ENCODE data around the gene KDM6B. TPM values are rescaled to one million over a fixed set of nuclear protein-coding genes. Genes with fewer than 3 reads are reported as not detected.

The KDM6B gene
- total RNA-seq, 4 donors from 2014 or later, result 4.8 to 52.8 (median 34.6) TPM

DNA sequence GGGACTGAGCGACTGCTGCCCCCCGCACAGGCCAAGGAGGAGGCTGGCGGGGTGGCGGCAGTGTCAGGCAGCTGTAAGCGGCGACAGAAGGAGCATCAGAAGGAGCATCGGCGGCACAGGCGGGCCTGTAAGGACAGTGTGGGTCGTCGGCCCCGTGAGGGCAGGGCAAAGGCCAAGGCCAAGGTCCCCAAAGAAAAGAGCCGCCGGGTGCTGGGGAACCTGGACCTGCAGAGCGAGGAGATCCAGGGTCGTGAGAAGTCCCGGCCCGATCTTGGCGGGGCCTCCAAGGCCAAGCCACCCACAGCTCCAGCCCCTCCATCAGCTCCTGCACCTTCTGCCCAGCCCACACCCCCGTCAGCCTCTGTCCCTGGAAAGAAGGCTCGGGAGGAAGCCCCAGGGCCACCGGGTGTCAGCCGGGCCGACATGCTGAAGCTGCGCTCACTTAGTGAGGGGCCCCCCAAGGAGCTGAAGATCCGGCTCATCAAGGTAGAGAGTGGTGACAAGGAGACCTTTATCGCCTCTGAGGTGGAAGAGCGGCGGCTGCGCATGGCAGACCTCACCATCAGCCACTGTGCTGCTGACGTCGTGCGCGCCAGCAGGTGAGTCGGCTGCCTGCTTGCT, 15.2 kb downstream of the KDM6B start:
- no peak for DNase-seq (ENCODE audit: low spot score)

DNA sequence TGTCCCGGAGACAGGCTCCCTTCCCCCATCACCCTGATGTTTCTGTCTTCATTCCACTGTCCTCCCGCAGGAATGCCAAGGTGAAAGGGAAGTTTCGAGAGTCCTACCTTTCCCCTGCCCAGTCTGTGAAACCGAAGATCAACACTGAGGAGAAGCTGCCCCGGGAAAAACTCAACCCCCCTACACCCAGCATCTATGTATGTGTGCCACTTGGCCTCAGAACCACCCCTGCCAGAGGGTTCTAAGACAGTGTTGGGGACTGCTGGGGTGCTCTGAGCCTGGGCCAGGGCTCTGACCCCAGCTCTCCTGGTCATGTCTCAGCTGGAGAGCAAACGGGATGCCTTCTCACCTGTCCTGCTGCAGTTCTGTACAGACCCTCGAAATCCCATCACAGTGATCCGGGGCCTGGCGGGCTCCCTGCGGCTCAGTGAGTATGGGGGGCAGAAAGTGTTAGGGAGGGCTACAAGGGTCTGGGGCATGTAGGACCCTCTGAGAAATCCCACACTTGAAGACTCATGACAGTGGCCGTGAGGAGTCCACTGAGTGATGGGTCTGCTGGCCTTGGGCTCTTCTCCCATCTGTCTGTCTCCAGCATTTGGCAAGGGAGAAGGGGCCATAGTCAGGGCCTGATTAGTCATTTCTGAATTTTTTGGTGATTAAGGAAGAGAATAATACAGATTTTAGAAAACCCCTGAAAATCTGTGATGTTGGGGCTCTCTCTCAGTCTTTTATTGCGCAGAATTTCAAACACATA, 15.9 kb downstream of the KDM6B start:
- no peak for ATAC-seq (ENCODE audit: low FRiP score)
- TF ChIP-seq, protein P1, sequence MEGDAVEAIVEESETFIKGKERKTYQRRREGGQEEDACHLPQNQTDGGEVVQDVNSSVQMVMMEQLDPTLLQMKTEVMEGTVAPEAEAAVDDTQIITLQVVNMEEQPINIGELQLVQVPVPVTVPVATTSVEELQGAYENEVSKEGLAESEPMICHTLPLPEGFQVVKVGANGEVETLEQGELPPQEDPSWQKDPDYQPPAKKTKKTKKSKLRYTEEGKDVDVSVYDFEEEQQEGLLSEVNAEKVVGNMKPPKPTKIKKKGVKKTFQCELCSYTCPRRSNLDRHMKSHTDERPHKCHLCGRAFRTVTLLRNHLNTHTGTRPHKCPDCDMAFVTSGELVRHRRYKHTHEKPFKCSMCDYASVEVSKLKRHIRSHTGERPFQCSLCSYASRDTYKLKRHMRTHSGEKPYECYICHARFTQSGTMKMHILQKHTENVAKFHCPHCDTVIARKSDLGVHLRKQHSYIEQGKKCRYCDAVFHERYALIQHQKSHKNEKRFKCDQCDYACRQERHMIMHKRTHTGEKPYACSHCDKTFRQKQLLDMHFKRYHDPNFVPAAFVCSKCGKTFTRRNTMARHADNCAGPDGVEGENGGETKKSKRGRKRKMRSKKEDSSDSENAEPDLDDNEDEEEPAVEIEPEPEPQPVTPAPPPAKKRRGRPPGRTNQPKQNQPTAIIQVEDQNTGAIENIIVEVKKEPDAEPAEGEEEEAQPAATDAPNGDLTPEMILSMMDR (IDR thresholded peaks at IDR 0.05), result no peak
- DNase-seq (ENCODE audit: low spot score), result no peak

More for the DNA sequence above, 15.2 kb downstream of the KDM6B start:
- TF ChIP-seq, protein P1 (IDR thresholded peaks at IDR 0.05), result no peak
- no peak for ATAC-seq (ENCODE audit: low FRiP score)

DNA sequence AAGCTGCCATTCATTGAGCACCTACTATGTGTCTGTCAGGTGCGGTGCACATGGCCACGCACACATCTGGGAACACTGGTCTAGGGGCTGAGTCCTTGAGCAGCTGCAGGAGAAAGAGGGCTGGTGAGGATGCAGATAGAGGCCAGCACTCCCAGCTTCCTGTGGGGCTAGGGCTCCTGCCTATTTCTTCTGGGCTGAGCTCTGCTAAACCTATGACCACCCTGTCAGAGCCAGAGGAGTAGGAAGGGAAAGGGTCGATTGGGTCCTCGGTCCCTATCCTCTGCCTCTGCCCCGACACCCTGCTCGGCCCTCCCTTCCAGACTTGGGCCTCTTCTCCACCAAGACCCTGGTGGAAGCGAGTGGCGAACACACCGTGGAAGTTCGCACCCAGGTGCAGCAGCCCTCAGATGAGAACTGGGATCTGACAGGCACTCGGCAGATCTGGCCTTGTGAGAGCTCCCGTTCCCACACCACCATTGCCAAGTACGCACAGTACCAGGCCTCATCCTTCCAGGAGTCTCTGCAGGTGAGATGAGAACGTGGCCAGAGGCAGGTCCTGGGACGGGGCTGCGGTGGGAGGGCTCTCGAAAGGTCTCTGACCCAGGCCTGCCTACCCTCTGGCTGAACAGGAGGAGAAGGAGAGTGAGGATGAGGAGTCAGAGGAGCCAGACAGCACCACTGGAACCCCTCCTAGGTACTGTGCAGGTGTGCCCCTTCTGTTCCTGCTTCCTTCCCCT, 16.9 kb downstream of the KDM6B start:
- TF ChIP-seq, protein P1 (IDR thresholded peaks at IDR 0.05), result no peak
- DNase-seq (ENCODE audit: low spot score), result no peak
- no peak for ATAC-seq (ENCODE audit: low FRiP score)

DNA sequence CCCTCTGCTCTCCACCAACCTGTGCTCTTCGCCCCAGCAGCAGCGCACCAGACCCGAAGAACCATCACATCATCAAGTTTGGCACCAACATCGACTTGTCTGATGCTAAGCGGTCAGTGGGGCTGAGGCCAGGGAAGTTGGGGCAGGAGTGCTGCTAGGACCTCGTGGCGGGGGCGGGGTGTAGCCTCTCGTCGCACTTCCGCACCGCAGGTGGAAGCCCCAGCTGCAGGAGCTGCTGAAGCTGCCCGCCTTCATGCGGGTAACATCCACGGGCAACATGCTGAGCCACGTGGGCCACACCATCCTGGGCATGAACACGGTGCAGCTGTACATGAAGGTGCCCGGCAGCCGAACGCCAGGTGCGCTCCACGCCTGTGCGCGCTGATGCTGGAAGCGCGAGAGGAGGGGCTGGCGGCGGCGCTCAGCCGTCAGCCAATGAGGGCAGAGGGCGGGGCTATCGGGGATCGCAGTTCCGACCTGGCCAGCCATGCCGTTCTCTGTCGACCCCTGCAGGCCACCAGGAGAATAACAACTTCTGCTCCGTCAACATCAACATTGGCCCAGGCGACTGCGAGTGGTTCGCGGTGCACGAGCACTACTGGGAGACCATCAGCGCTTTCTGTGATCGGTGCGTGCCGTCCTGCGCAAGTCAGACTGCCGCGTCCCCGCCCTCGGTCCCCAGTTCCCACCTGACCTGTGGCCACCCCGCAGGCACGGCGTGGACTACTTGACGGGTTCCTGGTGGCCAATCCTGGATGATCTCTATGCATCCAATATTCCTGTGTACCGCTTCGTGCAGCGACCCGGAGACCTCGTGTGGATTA, 17.6 kb downstream of the KDM6B start:
- TF ChIP-seq, protein P1 (IDR thresholded peaks at IDR 0.05), result peak in 2 of 3 donors; percentile 95 to 96
- ATAC-seq (ENCODE audit: low FRiP score) (peak; percentile 42), DNase-seq (ENCODE audit: low spot score) (no peak)

DNA sequence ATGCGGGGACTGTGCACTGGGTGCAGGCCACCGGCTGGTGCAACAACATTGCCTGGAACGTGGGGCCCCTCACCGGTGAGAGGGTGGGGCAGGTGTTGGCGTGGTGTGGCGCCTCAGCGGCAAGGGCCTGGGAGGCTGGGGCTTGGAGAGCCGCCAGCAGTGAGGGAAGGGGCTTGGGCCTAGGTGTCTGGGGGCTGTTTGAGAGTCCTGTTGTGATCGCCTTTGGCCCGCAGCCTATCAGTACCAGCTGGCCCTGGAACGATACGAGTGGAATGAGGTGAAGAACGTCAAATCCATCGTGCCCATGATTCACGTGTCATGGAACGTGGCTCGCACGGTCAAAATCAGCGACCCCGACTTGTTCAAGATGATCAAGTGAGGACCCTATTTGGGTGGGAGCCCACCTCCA, 18.2 kb downstream of the KDM6B start:
- DNase-seq (ENCODE audit: low spot score), result no peak
- ATAC-seq (ENCODE audit: low FRiP score), result no peak
- TF ChIP-seq, protein P1 (IDR thresholded peaks at IDR 0.05), result no peak

DNA sequence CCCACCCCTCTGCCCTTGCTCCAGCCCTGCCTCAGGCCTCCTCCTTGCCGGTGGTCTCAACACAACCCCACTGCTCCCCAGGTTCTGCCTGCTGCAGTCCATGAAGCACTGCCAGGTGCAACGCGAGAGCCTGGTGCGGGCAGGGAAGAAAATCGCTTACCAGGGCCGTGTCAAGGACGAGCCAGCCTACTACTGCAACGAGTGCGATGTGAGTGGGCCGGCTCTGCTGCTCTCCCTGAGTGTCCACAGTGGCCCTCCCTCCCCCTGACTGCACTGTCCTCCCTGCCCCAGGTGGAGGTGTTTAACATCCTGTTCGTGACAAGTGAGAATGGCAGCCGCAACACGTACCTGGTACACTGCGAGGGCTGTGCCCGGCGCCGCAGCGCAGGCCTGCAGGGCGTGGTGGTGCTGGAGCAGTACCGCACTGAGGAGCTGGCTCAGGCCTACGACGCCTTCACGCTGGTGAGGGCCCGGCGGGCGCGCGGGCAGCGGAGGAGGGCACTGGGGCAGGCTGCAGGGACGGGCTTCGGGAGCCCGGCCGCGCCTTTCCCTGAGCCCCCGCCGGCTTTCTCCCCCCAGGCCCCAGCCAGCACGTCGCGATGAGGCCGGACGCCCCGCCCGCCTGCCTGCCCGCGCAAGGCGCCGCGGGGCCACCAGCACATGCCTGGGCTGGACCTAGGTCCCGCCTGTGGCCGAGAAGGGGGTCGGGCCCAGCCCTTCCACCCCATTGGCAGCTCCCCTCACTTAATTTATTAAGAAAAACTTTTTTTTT, 19.1 kb downstream of the KDM6B start:
- DNase-seq (ENCODE audit: low spot score), result no peak
- TF ChIP-seq, protein P1 (IDR thresholded peaks at IDR 0.05), result no peak
- no peak for ATAC-seq (ENCODE audit: low FRiP score)

Measured in omental fat pad (tissue), 4 donors.